ENCODE measurements around the gene PAAF1.
"Not testable (repeated sequence)": the region's sequence is repeated elsewhere in the genome, so short reads cannot be mapped to it uniquely, and the experiment has no call there.

The PAAF1 gene, protein sequence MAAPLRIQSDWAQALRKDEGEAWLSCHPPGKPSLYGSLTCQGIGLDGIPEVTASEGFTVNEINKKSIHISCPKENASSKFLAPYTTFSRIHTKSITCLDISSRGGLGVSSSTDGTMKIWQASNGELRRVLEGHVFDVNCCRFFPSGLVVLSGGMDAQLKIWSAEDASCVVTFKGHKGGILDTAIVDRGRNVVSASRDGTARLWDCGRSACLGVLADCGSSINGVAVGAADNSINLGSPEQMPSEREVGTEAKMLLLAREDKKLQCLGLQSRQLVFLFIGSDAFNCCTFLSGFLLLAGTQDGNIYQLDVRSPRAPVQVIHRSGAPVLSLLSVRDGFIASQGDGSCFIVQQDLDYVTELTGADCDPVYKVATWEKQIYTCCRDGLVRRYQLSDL

GRCh38 chr11:73876424-73877310, at the start of gene PAAF1, which contains the start of gene COA4:
TSS of gene PAAF1 (plus strand) at chr11:73876999. CDS start at chr11:73877022, 23 bp downstream.
TSS of gene COA4 (minus strand) at chr11:73876846. CDS start at chr11:73873378, 3,468 bp downstream.
- DNase-seq: peak; percentile 99

- DNase-seq: no peak
Observed at GRCh38 chr11:73830261-73830660, 46.5 kb upstream of the PAAF1 start.

- peak; percentile 29 for DNase-seq
Observed at GRCh38 chr11:73833067-73833466, 43.7 kb upstream of the PAAF1 start.

DNA sequence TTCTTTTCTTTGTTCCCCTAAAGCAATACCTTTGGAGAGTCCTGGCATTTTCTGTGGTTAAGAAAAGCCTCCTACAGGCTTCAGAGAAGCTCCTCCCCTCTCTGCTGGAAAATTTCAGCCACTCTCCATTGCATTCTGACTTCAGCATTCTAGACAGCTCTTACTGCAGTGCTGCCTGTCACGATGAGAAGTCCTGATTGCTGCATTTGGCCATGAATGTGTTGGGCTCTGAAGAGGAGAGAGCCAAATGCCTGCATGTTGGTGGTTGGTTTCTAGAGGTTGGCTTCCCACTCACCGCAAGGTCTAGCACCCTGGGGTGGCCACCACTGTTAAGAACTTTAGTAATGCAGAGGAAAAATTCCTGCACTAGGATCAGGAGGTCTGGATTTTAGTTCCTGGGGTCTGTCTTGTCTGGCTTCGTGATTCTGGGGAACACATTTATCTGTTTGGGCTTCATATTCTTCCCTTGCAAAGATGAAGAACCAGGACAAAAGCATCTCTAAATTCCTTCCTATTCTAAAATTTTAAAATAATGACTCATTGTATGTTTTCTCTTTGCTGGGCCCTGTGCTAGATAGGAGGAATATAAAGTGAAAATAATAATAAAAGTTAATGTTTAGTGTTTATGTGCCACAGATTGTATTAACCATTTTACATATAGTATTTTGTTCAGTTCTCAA, 38.2 kb upstream of the PAAF1 start:
- no peak for DNase-seq

DNA sequence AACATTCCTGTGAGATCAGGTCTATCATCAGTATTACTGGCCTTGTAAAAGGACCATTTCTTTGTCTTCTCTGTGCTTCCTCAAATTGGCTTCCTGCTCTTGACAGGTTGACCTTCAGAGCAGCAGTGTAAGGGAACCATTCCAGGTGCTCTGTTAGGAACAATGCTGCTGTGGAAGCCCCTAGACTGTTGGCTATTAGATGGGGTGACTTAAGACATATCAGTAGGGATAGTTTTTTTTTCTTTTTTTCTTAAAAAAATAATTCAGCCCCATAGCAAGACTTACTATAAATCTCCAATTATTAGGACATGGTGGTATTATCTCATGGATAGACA, 37.7 kb upstream of the PAAF1 start:
- DNase-seq: no peak

GRCh38 chr11:73851046-73851764, 25.6 kb upstream of the PAAF1 start:
- DNase-seq: no peak

GRCh38 chr11:73852049-73852448, 24.8 kb upstream of the PAAF1 start:
- no peak for DNase-seq

GRCh38 chr11:73854680-73855079, 22.1 kb upstream of the PAAF1 start:
- no peak for DNase-seq

DNA sequence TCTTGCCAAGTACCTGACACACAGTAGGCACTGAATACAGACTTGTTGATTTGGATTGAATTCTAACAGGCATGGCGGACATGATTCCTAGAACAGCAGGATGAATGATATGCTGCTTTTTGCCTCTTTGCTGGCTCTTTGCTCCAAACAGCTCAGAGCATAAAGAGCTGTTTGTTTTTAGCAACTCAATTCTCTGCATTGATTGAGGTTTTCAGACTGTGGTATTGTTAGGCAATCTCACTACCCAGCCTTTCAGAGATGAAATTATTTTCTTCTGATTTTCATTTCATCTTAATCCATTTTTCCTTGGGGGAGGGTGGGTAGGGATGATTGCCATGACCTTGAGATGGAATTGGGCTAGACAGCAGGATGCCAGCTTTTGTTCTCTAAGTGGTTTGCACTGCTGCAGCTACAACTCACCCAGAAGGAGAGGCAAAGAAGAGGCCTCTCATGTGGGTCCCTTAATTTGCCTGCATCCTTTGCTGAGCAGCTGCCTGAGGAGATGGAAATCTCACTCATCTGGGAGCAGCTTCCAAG, 20.7 kb upstream of the PAAF1 start:
- peak; percentile 50 for DNase-seq

DNA sequence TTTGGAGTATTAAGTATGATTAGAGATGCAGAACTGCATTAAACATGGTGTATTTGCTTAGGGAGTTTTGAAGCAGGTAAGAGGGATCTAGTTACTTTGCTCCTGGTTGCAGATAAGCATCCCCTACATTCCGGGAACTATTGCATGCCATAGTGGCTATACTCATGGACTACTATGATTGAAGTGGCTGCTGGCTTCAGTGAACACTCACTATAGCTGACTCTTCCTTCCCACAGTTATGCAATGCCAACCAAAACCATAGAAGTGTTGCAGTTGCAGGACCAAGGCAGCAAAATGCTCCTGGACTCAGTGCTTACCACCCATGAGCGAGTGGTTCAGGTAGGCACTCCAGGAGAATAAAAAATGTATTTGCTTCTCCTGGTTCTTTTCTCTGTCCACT, 17.1 kb upstream of the PAAF1 start:
- no peak for DNase-seq

- DNase-seq: no peak
Observed at GRCh38 chr11:73860202-73860601, 16.6 kb upstream of the PAAF1 start.

- DNase-seq: no peak
Observed at GRCh38 chr11:73862986-73863385, 13.8 kb upstream of the PAAF1 start.

GRCh38 chr11:73866095-73866579, 10.7 kb upstream of the PAAF1 start:
- no peak for DNase-seq

DNA sequence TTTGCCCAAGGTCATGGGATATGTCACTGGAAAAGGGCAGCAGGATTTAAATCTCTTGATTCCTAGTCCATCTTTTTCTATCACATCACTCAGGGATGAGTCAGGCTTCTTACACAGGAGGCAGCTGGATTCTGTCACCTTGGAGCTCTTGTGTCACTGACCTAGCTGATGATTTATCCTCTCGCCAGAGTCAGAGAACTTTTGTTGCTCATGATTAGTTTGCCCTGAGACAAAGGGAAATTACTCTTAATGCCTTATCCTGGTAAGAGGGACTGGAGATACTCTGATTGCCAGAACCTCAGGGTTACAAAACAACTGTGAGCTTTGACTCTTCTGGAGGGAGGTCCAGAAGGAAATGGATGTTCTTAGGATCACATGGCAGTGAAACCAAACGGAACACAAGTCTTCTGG, 10.2 kb upstream of the PAAF1 start:
- DNase-seq: no peak

DNA sequence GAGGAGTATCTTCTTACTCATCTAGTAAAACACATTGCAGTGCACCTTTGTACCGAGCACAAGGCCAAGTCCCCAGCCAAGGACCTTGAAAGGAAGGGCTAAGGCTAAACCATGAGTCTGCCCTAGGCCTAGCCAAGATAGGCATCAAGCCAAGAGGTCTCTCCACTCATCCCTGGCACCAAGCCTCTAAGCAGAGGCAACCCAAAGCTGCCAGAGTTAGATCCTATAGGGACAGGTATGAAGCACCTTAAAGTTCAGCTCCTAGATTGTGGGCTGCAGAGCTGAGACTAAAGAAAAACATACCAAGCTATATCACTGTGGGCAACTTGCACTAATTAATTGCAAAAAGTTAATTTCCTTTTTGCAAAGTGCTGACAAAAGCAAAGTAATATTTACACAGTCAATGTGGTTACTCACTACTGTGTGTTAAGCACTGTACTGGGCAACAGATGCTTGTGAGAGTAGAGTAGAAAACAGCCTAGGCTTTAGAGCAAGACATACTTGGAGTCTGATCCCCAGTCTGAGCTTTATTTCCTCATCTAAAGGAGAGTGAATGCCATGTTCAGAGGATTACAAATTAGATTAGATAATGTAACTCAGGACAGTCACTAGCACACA, 7.4 kb upstream of the PAAF1 start:
- no peak for DNase-seq

DNA sequence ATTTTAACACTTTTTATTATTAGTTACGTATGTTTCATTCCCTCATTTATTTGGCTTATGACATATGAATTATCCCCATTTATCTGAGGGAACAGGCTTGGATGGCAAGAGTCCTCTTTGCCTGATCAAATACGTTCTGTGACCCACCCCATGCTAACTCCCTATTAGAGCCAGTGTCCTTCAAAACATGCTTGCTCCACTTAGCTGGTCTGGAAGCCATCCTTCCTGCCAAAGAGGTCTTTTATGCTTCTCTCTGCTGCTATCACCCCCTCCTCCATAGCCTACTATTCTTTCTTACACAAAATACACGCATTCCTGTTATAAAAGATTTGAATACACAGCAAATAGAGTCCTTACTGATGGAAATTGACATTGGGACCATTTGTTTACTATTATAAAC, 6.5 kb upstream of the PAAF1 start:
- no peak for DNase-seq

DNA sequence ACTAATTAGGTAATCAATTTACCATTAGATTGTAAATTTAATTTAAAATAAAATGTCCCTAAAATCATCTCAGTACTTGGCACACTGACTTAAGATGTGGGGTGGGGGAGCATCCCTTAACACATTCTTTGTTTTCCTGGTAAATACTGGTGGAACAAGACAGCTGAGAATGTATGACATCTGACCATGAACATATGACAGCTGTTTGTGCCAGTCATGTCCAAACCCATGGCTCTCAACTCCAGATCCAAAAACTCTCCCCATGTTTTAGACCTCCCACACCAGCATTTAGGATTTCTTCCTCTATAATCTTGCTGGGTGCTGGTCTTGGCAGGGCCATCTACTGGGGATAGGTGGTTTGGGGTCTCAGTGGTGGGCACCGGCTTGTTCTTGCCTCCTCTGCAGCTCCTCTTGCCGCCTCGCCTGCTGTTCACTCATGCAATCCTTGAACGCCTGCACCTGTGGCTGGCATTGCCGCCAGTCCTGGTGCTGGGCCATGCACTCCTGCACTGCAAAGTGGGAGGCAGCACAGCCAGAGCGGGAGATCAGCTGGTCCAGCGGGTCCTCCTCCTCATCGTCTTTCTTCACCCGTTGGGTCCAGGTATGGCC, 3.9 kb upstream of the PAAF1 start:
- no peak for DNase-seq

- no peak for DNase-seq
Observed at GRCh38 chr11:73875380-73875779, 1.4 kb upstream of the PAAF1 start.

- peak; percentile 30 for DNase-seq
Observed at GRCh38 chr11:73875840-73876239, 959 bp upstream of the PAAF1 start.

DNA sequence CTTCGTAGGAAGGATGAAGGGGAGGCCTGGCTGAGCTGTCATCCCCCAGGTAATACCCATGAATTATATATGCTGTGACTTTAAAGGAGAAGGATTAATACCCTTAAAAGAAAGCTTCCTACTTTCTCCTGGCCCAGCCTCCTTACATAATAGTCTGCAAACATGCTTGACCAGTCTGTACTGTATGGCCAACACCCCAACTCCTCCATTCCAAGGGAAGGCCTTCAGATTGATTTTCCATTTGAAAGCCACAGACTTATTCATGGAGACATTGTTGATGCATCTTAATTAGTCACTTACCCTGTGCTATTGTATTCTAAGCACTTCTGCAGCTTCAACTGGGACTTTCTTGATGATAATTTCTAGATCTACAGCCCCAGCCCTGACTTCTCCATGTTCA, 2.0 kb downstream of the PAAF1 start:
- no peak for DNase-seq

GRCh38 chr11:73880449-73880848, 3.6 kb downstream of the PAAF1 start:
- DNase-seq: not testable (repeated sequence)

Measured in NCI-H1092 treated with DMSO at 0.1 percent for 48 hours (cell line).